CD4-positive, alpha-beta T cell (primary cell): ENCODE measurements around the gene KRT33B. TPM values are rescaled to one million over a fixed set of nuclear protein-coding genes. Genes with fewer than 3 reads are reported as not detected.
"Not testable (repeated sequence)": the region's sequence is repeated elsewhere in the genome, so short reads cannot be mapped to it uniquely, and the experiment has no call there.

Source experiments
- ATAC-seq: fragments of 200-7000 bp; cut with Tn5 transposase; one replicate; pipeline ENCODE4 v1.10.0; 2022; ENCODE audit warnings: mild to moderate bottlenecking; ENCODE audit not compliant: poor library complexity
- CTCF ChIA-PET: fragments of 350-600 bp; sonication (Branson Sonifier 250); formaldehyde crosslinking; loops from one replicate; lab custom pipeline; 2021; ENCODE audit warnings: antibody characterized with exemption, inconsistent platforms; lab: Charles Lee
- POLR2A ChIA-PET: fragments of 350-600 bp; sonication (Branson Sonifier 250); formaldehyde crosslinking; loops from one replicate; lab custom pipeline; 2021; ENCODE audit warnings: antibody characterized with exemption, inconsistent platforms; lab: Charles Lee
- DNase-seq, 14 experiments: peaks; one replicate each; pipeline ENCODE4 v3.0.0-alpha.2; 2013 to 2020; ENCODE audit warnings: mixed read lengths in 2 of 14
- H3K27ac ChIP-seq, 2 donors: one replicate each; pipeline versions ENCODE4 v1.5.1 to v1.7.0; 2013; ENCODE audit warnings: low read length in 2 of 2, low read depth in 1 of 2, mild to moderate bottlenecking in 1 of 2
- H3K27me3 ChIP-seq, 2 experiments: 1 replicate in 1 of 2; 2 replicates in 1 of 2; pipeline versions ENCODE4 v1.6.1 to v1.7.0; 2013; ENCODE audit warnings: low read length in 2 of 2, control low read depth in 1 of 2, mild to moderate bottlenecking in 1 of 2, moderate library complexity in 1 of 2; ENCODE audit not compliant: insufficient read depth in 2 of 2, control insufficient read depth in 1 of 2
- H3K36me3 ChIP-seq: one replicate; pipeline ENCODE4 v1.6.1; 2013; ENCODE audit warnings: low read length, control low read depth; ENCODE audit not compliant: insufficient read depth
- H3K4me1 ChIP-seq: one replicate; pipeline ENCODE4 v1.6.1; 2013; ENCODE audit warnings: low read length, control low read depth; ENCODE audit not compliant: insufficient read depth
- H3K4me3 ChIP-seq: one replicate; pipeline ENCODE4 v1.5.1; 2013; ENCODE audit warnings: mild to moderate bottlenecking, low read length, moderate library complexity
- H3K9me3 ChIP-seq, 2 experiments: 1 replicate in 1 of 2; 2 replicates in 1 of 2; pipeline versions ENCODE4 v1.6.1 to v1.7.0; 2013; ENCODE audit warnings: low read length in 2 of 2, mild to moderate bottlenecking in 2 of 2, control low read depth in 1 of 2, moderate library complexity in 1 of 2; ENCODE audit not compliant: control insufficient read depth in 1 of 2, insufficient read depth in 1 of 2
- H3K27ac Mint-ChIP-seq: one replicate; pipeline ENCODE4 v1.8.0; 2020; ENCODE audit warnings: mixed read lengths
- H3K27me3 Mint-ChIP-seq: one replicate; pipeline ENCODE4 v1.8.0; 2021; ENCODE audit warnings: mixed read lengths
- H3K36me3 Mint-ChIP-seq: one replicate; pipeline ENCODE4 v1.8.0; 2021; ENCODE audit warnings: low read depth, mixed read lengths
- H3K4me1 Mint-ChIP-seq: one replicate; pipeline ENCODE4 v1.8.0; 2021; ENCODE audit warnings: low read depth, mixed read lengths
- H3K4me3 Mint-ChIP-seq: one replicate; pipeline ENCODE4 v1.8.0; 2020; ENCODE audit warnings: mild to moderate bottlenecking, mixed read lengths
- H3K9me3 Mint-ChIP-seq: one replicate; pipeline ENCODE4 v1.8.0; 2020; ENCODE audit warnings: mixed read lengths
- intact Hi-C, 2 experiments: fragments of 100-400 bp; cut with DNase I in 1 of 2; cut with micrococcal nuclease in 1 of 2; formaldehyde crosslinking; loops; one replicate each; pipeline versions ENCODE4 v1.15.1 to v1.9.0; 2023 to 2025; cut with DNase I, micrococcal nuclease
- total RNA-seq, 174 experiments: library from RNA in 2 of 174; stranded (reverse) in 2 of 174; gene quantifications; one replicate each; pipeline ENCODE4 v1.2.3 and lab custom pipeline; 2021 to 2026
- TF ChIP-seq, protein P1 (sequence below): fragments of 200-600 bp; IDR thresholded peaks from one replicate; pipeline ENCODE4 v1.8.0; 2022; ENCODE audit warnings: antibody characterized with exemption, mild to moderate bottlenecking

The KRT33B gene
- total RNA-seq, 2 experiments from 2014 or later, result not detected

DNA sequence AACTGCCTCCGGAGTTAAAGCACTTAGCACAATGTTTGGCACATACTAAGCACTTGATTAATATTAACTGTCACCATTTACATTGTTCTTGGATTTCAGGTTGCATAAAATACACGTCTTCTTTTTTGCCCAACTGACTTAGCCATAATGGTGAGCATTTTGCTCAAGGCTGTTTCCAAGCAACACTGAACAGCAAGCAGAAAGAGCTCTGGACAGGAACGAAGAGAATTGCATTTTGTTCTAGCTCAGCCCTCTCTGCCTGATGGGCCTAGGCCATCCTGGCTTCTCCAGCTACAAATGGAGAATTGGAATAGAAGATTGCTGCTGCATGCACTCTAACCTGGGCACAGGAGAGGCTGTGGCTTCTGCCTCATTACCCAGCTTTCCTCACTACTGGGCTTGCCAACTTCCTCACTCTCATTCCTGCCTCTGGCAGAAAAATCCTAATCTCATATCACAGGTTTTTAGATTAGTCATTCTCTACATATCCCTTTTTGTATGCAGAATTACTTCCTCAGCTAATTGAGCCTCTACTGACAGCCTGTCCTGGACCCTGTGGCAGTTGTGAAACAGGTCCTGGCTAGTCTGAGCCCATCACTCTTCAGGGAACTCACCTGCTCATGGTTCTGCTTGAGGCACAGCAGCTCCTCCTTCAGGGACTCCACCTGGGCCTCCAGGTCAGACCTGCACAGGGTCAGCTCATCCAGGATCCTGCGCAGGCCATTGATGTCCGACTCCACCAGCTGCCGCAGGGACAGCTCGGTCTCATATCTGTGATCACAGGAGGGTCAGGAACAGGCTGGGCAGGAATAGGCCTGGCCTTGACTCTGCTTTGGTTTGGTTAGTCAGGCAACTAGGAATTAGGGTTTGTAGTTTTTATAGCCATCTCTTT lies 21.5 kb downstream of the KRT33B start:
- Histone ChIP-seq H3K27me3 (no peaks in the 10 kb centered on the region), H3K4me1 (peaks cover 18% of the 10 kb centered on the region), H3K4me3 (no peak overlapping the region), H3K27ac (no peak overlapping the region), H3K36me3 (no peaks in the 10 kb centered on the region), H3K9me3 (peaks cover 0 to 2% of the 10 kb centered on the region in 2 experiments)
- POLR2A ChIA-PET, result interaction anchor here (0.7 to 1.2 kb wide), 2 partner anchors 7 to 9 kb away, joined by 3 read pairs; no protein-coding TSS in a partner anchor
- Mint-ChIP-seq H3K4me3 (no peak overlapping the region), H3K4me1 (peaks cover 21% of the 10 kb centered on the region), H3K27ac (no peak overlapping the region), H3K27me3 (no peaks in the 10 kb centered on the region), H3K9me3 (peaks cover 2% of the 10 kb centered on the region), H3K36me3 (peaks cover 8% of the 10 kb centered on the region)
- TF ChIP-seq, protein P1, sequence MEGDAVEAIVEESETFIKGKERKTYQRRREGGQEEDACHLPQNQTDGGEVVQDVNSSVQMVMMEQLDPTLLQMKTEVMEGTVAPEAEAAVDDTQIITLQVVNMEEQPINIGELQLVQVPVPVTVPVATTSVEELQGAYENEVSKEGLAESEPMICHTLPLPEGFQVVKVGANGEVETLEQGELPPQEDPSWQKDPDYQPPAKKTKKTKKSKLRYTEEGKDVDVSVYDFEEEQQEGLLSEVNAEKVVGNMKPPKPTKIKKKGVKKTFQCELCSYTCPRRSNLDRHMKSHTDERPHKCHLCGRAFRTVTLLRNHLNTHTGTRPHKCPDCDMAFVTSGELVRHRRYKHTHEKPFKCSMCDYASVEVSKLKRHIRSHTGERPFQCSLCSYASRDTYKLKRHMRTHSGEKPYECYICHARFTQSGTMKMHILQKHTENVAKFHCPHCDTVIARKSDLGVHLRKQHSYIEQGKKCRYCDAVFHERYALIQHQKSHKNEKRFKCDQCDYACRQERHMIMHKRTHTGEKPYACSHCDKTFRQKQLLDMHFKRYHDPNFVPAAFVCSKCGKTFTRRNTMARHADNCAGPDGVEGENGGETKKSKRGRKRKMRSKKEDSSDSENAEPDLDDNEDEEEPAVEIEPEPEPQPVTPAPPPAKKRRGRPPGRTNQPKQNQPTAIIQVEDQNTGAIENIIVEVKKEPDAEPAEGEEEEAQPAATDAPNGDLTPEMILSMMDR, result no peak
- no peak for DNase-seq
- CTCF ChIA-PET, result no interaction called here
- ATAC-seq, result no peak
- intact Hi-C loops, result no loop called here

DNA sequence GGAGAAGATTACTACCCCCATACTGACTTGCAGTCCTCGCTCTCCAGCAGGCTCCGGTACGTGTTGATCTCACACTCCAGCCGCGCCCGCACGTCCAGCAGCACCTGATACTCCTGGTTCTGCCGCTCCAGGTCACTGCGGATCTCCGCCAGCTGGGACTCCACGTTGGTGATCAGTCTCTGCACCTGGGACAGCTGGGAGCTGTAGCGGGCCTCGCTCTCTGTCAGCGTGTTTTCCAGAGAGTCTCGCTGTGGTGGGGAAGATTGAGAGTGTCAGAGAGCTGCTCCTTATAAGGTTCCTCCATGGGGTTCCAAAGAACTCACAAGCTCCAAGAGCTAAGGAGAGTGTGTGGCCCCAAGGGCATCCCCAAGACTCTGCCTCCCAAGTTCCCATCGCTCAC lies 23.2 kb downstream of the KRT33B start:
- H3K27ac Mint-ChIP-seq, H3K27me3 ChIP-seq, H3K36me3 ChIP-seq, H3K27me3 Mint-ChIP-seq, H3K4me3 Mint-ChIP-seq, ATAC-seq, intact Hi-C loops, DNase-seq, H3K9me3 Mint-ChIP-seq, H3K27ac ChIP-seq, H3K4me3 ChIP-seq, POLR2A ChIA-PET, CTCF ChIA-PET: not testable (repeated sequence)
- H3K4me1 ChIP-seq, result peaks cover 24% of the 10 kb centered on the region
- peaks cover 32% of the 10 kb centered on the region for H3K4me1 Mint-ChIP-seq
- peaks cover 0 to 13% of the 10 kb centered on the region in 2 experiments for H3K9me3 ChIP-seq
- H3K36me3 Mint-ChIP-seq, result peaks cover 24% of the 10 kb centered on the region

DNA sequence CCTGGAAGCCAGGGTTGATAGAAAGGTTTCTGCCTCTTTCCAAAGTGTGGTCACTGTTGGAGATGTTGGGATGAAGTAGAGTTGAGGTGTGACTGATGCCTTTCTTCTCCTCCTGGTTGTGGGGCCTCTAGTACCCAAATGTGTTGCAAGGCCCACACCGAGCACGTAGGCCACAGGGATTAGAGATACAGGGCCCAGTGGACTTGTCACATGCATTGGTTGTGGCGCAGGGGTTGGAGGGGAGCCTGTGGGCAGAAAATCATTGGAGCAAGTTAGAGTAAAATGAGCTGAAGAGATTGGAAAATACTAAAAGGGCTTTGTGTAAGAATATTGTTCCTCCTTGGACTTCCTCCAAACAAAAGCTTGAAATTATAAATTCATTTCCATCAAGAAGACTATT lies 23.6 kb downstream of the KRT33B start:
- Histone ChIP-seq H3K27ac (no peak overlapping the region), H3K9me3 (peaks cover 0 to 13% of the 10 kb centered on the region in 2 experiments), H3K4me1 (peaks cover 28% of the 10 kb centered on the region), H3K4me3 (no peak overlapping the region), H3K27me3 (no peaks in the 10 kb centered on the region), H3K36me3 (no peaks in the 10 kb centered on the region)
- no peak for DNase-seq
- intact Hi-C loops, result no loop called here
- no peak for ATAC-seq
- Mint-ChIP-seq H3K36me3 (peaks cover 26% of the 10 kb centered on the region), H3K27ac (no peak overlapping the region), H3K27me3 (no peaks in the 10 kb centered on the region), H3K4me1 (peaks cover 36% of the 10 kb centered on the region), H3K9me3 (peaks cover 3% of the 10 kb centered on the region), H3K4me3 (no peak overlapping the region)
- POLR2A ChIA-PET, result no interaction called here
- CTCF ChIA-PET, result no interaction called here
- TF ChIP-seq, protein P1, result no peak
